ENCODE results near the gene OR10P1. TPM values are rescaled to one million over a fixed set of nuclear protein-coding genes. Genes with fewer than 3 reads are reported as not detected.
"Not testable (repeated sequence)": the region's sequence is repeated elsewhere in the genome, so short reads cannot be mapped to it uniquely, and the experiment has no call there.

OR10P1 gene
- total and polyA plus RNA-seq, 4 donors = not detected

GRCh38 chr12:55644591-55644990 is 7.9 kb downstream of the OR10P1 start:
- no peak for ATAC-seq (ENCODE audit: insufficient read depth, low FRiP score)
- no peak for TF ChIP-seq CTCF (IDR thresholded peaks at IDR 0.05; ENCODE audit: control extremely low read depth, extremely low read depth)
- H3K9ac ChIP-seq (ENCODE audit: insufficient read depth in 1 of 2, low read length in 2 of 2) = no peak overlapping the region

DNA sequence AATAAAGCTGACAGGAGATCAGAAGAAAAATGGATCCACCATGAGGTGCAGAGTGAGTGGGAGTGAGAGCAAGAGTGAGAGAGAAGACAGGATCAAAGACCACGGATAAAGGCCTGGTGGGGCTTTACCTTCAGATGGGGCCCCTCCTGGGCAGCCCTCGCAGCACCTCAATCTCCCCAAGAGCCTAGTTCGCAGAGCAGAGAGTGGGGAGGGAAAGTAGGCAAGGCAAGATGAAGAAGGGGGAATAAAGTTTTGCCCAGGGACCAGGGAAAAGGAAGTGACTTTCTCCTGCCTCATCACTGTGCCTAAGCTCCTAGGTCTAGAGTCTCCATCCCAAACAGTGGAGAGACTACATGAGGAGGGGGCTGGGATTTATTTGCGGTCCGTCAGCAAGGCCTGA is 10.3 kb downstream of the OR10P1 start:
- DNase-seq (no peak), ATAC-seq (ENCODE audit: insufficient read depth, low FRiP score) (no peak)
- peaks cover 0 to 6% (median 0%) of the 10 kb centered on the region in 5 donors for H3K4me1 ChIP-seq (ENCODE audit: control insufficient read depth in 5 of 5, insufficient read depth in 5 of 5, low read length in 5 of 5)
- 92% methylated on average over 5 of the region's 5 CpGs for whole genome bisulfite sequencing, 2 donors
- no peaks in the 10 kb centered on the region for H3K9me3 ChIP-seq (ENCODE audit: control insufficient read depth in 4 of 4, insufficient read depth in 3 of 4, low read length in 3 of 4)
- TF ChIP-seq CTCF (IDR thresholded peaks at IDR 0.05; ENCODE audit: control extremely low read depth, extremely low read depth) = no peak
- no peaks in the 10 kb centered on the region for H3K36me3 ChIP-seq (ENCODE audit: control insufficient read depth in 4 of 4, insufficient read depth in 4 of 4, low read length in 4 of 4)
- no peak overlapping the region for H3K9ac ChIP-seq (ENCODE audit: insufficient read depth in 1 of 2, low read length in 2 of 2)
- no peaks in the 10 kb centered on the region for H3K27me3 ChIP-seq (ENCODE audit: control insufficient read depth in 3 of 3, insufficient read depth in 3 of 3, low read length in 2 of 3)
- peak overlapping the region in 1 of 2 donors; percentile 86 for H3K27ac ChIP-seq (ENCODE audit: low read depth in 1 of 2, low read length in 1 of 2)
- no peak overlapping the region for H3K4me3 ChIP-seq

More at GRCh38 chr12:55644591-55644990, 7.9 kb downstream of the OR10P1 start:
- Histone ChIP-seq H3K4me3 (no peak overlapping the region), H3K4me1 (ENCODE audit: control insufficient read depth in 5 of 5, insufficient read depth in 5 of 5, low read length in 5 of 5) (peaks cover 0 to 6% (median 0%) of the 10 kb centered on the region in 5 donors), H3K27ac (ENCODE audit: low read depth in 1 of 2, low read length in 1 of 2) (no peak overlapping the region), H3K27me3 (ENCODE audit: control insufficient read depth in 3 of 3, insufficient read depth in 3 of 3, low read length in 2 of 3) (no peaks in the 10 kb centered on the region), H3K9me3 (ENCODE audit: control insufficient read depth in 4 of 4, insufficient read depth in 3 of 4, low read length in 3 of 4) (peaks cover 0 to 1% (median 0%) of the 10 kb centered on the region in 4 donors), H3K36me3 (ENCODE audit: control insufficient read depth in 4 of 4, insufficient read depth in 4 of 4, low read length in 4 of 4) (no peaks in the 10 kb centered on the region)
- no peak for DNase-seq
- WGBS, 2 donors = 95 to 98% methylated on average over 1 of the region's 1 CpG

DNA sequence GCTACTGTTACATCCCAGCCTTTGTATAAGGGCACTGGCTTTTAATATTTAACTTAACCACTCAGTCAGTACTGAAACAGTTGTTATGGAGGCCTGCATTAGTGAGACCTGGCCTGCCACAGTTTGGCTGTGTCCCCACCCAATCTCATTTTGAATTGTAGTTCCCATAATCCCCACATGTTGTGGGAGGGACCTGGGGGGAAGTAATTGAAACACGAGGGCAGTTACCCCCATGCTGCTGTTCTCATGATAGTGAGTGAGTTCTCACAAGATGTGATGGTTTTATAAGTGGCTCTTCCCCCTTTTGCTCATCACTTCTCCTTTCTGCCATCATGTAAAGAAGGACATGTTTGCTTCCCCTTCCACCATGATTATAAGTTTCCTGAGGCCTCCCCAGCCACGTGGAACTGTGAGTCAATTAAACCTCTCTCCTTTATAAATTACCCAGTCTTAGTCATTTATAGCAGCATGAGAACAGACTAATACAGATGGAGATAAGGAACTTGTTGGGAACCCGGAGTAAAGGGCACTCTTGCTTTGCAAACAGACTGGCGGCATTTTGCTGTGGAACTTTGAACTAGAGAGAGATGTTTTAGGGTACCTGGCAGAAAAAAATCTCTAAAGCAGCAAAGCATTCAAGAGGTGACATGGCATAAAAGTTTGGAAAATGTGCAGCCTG is 14.1 kb downstream of the OR10P1 start:
- 39 to 42% methylated on average over 4 of the region's 4 CpGs for WGBS, 2 donors
- ATAC-seq (ENCODE audit: insufficient read depth, low FRiP score); H3K9ac ChIP-seq (ENCODE audit: insufficient read depth in 1 of 2, low read length in 2 of 2); H3K36me3 ChIP-seq (ENCODE audit: control insufficient read depth in 4 of 4, insufficient read depth in 4 of 4, low read length in 4 of 4); H3K9me3 ChIP-seq (ENCODE audit: control insufficient read depth in 4 of 4, insufficient read depth in 3 of 4, low read length in 3 of 4); H3K4me1 ChIP-seq (ENCODE audit: control insufficient read depth in 5 of 5, insufficient read depth in 5 of 5, low read length in 5 of 5); H3K4me3 ChIP-seq; H3K27ac ChIP-seq (ENCODE audit: low read depth in 1 of 2, low read length in 1 of 2); H3K27me3 ChIP-seq (ENCODE audit: control insufficient read depth in 3 of 3, insufficient read depth in 3 of 3, low read length in 2 of 3): not testable (repeated sequence)
- DNase-seq = peak in 1 of 3 donors; percentile 26

DNA sequence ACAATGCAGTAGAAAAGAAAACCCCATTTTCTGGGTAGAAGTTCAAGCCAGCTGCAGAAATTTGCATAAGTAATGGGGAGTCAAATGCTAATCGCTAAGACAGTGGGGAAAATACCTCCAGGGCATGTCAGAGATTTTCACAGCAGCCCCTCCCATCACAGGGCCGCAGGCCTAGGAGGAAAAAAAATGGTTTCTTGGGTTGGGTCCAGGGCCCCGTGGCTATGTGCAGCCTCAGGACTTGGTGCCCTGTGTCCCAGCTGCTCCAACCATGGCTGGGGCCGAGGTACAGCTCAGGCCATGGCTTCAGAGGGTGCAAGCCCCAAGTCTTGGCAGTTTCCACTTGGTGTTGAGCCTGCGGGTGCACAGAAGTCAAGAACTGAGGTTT is 14.6 kb downstream of the OR10P1 start:
- Histone ChIP-seq H3K4me1 (ENCODE audit: control insufficient read depth in 5 of 5, insufficient read depth in 5 of 5, low read length in 5 of 5) (peaks cover 0 to 4% (median 0%) of the 10 kb centered on the region in 5 donors), H3K36me3 (ENCODE audit: control insufficient read depth in 4 of 4, insufficient read depth in 4 of 4, low read length in 4 of 4) (no peaks in the 10 kb centered on the region), H3K27me3 (ENCODE audit: control insufficient read depth in 3 of 3, insufficient read depth in 3 of 3, low read length in 2 of 3) (no peaks in the 10 kb centered on the region), H3K9me3 (ENCODE audit: control insufficient read depth in 4 of 4, insufficient read depth in 3 of 4, low read length in 3 of 4) (no peaks in the 10 kb centered on the region), H3K4me3 (no peak overlapping the region), H3K27ac (ENCODE audit: low read depth in 1 of 2, low read length in 1 of 2) (no peak overlapping the region), H3K9ac (ENCODE audit: insufficient read depth in 1 of 2, low read length in 2 of 2) (no peak overlapping the region)
- no peak for DNase-seq
- no peak for ATAC-seq (ENCODE audit: insufficient read depth, low FRiP score)
- WGBS, 2 donors = 61 to 72% methylated on average over 5 of the region's 5 CpGs
- no peak for TF ChIP-seq CTCF (IDR thresholded peaks at IDR 0.05; ENCODE audit: control extremely low read depth, extremely low read depth)

Data from lung (tissue), 12 donors.